ENCODE data around the gene PPY. TPM values are rescaled to one million over a fixed set of nuclear protein-coding genes. Genes with fewer than 3 reads are reported as not detected.

PPY gene
- total RNA-seq, 1 experiment from 2014 or later: not detected

DNA sequence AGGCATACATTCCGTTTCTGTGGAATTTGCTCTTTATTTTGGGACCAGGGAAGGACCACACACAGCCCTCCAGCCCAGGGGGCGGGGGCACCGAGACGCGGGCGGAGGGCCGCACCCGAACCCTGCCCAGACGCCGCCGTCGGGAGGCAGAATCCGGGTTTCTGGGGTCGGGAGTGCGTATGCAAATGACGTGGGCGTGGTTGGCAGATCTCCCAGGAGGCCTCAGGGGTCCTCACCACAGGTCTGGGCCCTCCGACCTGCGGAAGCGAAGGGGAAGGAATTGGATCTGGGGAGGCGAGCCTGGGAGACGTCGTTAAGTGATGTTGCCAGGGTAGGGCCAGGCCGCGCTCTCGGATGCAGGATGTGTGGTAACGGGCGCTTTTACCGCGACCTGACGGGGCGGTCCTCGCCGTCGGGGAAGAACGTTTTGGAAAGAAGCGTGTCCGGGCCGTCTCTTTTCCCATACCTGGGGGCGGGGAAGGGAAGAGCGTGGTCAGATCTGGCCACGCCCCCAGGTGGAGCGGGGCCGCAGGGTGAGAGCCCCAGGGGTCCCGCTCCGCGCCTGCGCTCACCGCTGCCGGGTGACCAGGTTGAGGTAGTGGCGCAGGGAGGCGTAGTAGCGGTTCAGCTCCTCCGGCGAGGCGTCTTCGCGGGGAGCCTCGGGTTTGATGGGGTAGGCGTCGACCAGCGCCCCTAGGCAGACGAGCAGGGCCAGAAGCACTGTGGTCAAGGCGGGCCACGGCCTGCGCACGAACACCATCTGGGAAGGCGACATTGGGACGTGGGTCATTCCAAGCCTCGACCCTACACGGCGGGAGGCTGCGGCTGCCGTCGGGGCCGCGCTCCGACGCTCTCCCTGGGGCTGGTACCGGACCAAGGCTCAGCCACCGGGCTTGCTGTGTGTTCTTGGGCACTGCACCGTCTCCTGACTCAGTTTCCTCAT, 10.7 kb upstream of the PPY start (continued):
- TF ChIP-seq SMAD3 (CRISPR knock-in tag; IDR thresholded peaks at IDR 0.05; ENCODE audit: borderline replicate concordance): peak; percentile 76; the same call in 1 of the 2 replicates
- no peak; the same call in 1 of the 2 replicates for TF ChIP-seq STAT6 (CRISPR knock-in tag; conservative IDR thresholded peaks at IDR 0.05; ENCODE audit: low read depth)
- no peak for TF ChIP-seq FOXJ3 (CRISPR knock-in tag; IDR thresholded peaks at IDR 0.05; ENCODE audit: borderline replicate concordance)
- TF ChIP-seq NR3C1 (CRISPR knock-in tag; conservative IDR thresholded peaks at IDR 0.05; ENCODE audit: low read depth): no peak
- no peak for TF ChIP-seq E2F5 (CRISPR knock-in tag; IDR thresholded peaks at IDR 0.05)
- no peak for TF ChIP-seq ARID4B (CRISPR knock-in tag; IDR thresholded peaks at IDR 0.05; ENCODE audit: borderline replicate concordance)
- no peak for TF ChIP-seq ZNF317 (CRISPR knock-in tag; IDR thresholded peaks at IDR 0.05; ENCODE audit: borderline replicate concordance, low read depth)
- no peak for TF ChIP-seq MLX (CRISPR knock-in tag; IDR thresholded peaks at IDR 0.05)
- no peak for TF ChIP-seq HMGA2 (CRISPR knock-in tag; IDR thresholded peaks at IDR 0.05)
- TF ChIP-seq ATF1 (CRISPR knock-in tag; IDR thresholded peaks at IDR 0.05): no peak
- TF ChIP-seq MYBL2 (CRISPR knock-in tag; IDR thresholded peaks at IDR 0.05): peak; percentile 79; the same call in 1 of the 2 replicates
- no peak for TF ChIP-seq GRHL2 (CRISPR knock-in tag; IDR thresholded peaks at IDR 0.05; ENCODE audit: insufficient replicate concordance, severe bottlenecking)
- TF ChIP-seq KAT7 (CRISPR knock-in tag; IDR thresholded peaks at IDR 0.05; ENCODE audit: borderline replicate concordance): no peak

DNA sequence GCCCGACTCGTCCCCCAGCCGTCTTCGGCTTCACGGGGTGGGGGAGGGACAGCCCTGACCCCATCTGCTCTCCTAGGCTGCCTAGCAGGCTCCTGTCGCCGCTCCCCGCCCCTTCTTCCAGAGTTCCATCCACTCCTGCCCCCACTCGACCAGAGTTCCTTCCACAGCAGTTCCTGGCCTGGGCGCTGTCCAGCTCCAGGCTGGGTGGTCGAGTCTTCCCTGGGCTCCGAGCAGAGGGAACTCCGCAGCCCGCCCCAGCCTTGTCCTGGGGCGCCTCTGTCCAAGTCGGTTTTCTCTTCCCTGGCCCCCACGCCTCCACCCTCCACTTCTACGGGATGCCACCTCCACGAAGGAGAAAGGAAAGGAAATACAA, 10.1 kb upstream of the PPY start:
- Mint-ChIP-seq H3K27me3 (ENCODE audit: low read depth) (peaks cover 52% of the 10 kb centered on the region), H3K27ac (peak overlapping the region; percentile 44; the same call in 1 of the 2 replicates), H3K36me3 (no peaks in the 10 kb centered on the region), H3K9me3 (no peaks in the 10 kb centered on the region), H3K4me1 (peaks cover 11% of the 10 kb centered on the region), H3K4me3 (peak overlapping the region; percentile 87)
- POLR2A ChIA-PET: no interaction called here
- ATAC-seq: peak; percentile 8
- CTCF ChIA-PET: interaction anchor here (0.6 to 2.0 kb wide), 8 partner anchors 8 to 144 kb away, joined by 3 to 7 read pairs (median 4); partner anchors contain the start of gene MPP2
- peak; percentile 42 for DNase-seq (ENCODE audit: low spot score)
- no peak for TF ChIP-seq CBFB (CRISPR knock-in tag; IDR thresholded peaks at IDR 0.05; ENCODE audit: low read depth)
- no peak for TF ChIP-seq IRF2 (CRISPR knock-in tag; IDR thresholded peaks at IDR 0.05; ENCODE audit: borderline replicate concordance, low read depth)
- TF ChIP-seq ZNF416 (CRISPR knock-in tag; IDR thresholded peaks at IDR 0.05): no peak
- TF ChIP-seq, protein P1, sequence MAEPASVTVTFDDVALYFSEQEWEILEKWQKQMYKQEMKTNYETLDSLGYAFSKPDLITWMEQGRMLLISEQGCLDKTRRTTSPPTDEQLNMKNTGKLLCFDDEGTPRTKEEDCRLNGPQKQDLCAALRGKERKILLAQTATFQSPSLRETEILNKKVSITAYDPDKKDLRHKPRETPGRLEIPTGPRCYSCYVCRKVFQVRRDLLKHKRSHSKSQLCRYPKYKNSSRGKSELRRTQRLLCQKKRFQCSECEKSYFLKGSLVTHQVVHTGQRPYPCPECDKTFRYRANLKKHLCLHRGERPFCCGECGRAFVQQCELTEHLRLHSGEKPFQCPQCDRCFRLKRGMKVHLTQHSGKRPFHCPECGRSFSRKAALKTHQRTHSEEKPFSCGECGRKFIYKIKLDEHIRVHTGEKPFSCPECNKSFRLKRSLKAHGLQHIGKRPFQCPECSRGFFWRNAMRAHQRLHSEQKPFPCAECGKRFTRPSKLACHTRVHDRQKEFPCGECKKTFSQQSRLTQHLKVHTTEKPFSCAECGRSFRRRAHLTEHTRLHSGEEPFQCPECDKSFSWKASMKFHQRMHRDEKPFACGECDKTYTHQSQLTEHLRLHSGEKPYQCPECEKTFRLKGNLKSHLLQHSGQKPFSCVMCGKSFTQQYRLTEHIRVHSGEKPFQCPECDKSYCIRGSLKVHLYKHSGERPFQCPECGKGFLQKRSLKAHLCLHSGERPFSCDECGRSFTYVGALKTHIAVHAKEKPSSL (CRISPR knock-in tag; conservative IDR thresholded peaks at IDR 0.05): no peak
- TF ChIP-seq ZNF671 (CRISPR knock-in tag; IDR thresholded peaks at IDR 0.05): no peak
- TF ChIP-seq, protein P2, sequence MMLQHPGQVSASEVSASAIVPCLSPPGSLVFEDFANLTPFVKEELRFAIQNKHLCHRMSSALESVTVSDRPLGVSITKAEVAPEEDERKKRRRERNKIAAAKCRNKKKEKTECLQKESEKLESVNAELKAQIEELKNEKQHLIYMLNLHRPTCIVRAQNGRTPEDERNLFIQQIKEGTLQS (CRISPR knock-in tag; conservative IDR thresholded peaks at IDR 0.05): no peak
